K562 (cell line): ENCODE data around the gene ZNF296. TPM values are rescaled to one million over a fixed set of nuclear protein-coding genes. Genes with fewer than 3 reads are reported as not detected.

ENCODE experiments used
- ARNT ChIP-seq, 2 experiments: fragments of 450-650 bp; IDR thresholded peaks; 2 replicates each; pipeline ENCODE4 v1.6.1; 2016; ENCODE audit warnings: mild to moderate bottlenecking in 1 of 2
- ATF4 ChIP-seq: fragments of 450-650 bp; formaldehyde crosslinking; IDR thresholded peaks from 2 replicates; pipeline ENCODE4 v1.4.0; 2022; ENCODE audit warnings: mild to moderate bottlenecking, moderate library complexity
- BDP1 ChIP-seq: IDR thresholded peaks from 3 replicates; pipeline ENCODE4 v1.6.1; 2011; ENCODE audit not compliant: insufficient read length, insufficient read depth
- CAMTA2 ChIP-seq: fragments of 250-450 bp; sonication (Bioruptor Pico); conservative IDR thresholded peaks from 2 replicates; pipeline ENCODE4 v1.5.1; 2022
- CBFB ChIP-seq: sonication (generic); formaldehyde crosslinking; IDR thresholded peaks from 2 replicates; pipeline ENCODE4 v1.4.0; 2020; ENCODE audit warnings: mild to moderate bottlenecking, missing genetic modification reagents
- CTBP1 ChIP-seq: fragments of 450-650 bp; IDR thresholded peaks from 2 replicates; pipeline ENCODE4 v1.6.1; 2016; ENCODE audit warnings: borderline replicate concordance
- DPF2 ChIP-seq: fragments of 450-650 bp; IDR thresholded peaks from 2 replicates; pipeline ENCODE4 v1.6.1; 2016
- EZH2 ChIP-seq: IDR thresholded peaks from 2 replicates; pipeline ENCODE4 v1.6.1; 2012; ENCODE audit warnings: low read depth, mild to moderate bottlenecking, inconsistent platforms, low read length, borderline replicate concordance
- GATA2 ChIP-seq: sonication (generic); formaldehyde crosslinking; IDR thresholded peaks from 2 replicates; pipeline ENCODE4 v1.4.0; 2020; ENCODE audit warnings: mild to moderate bottlenecking, missing genetic modification reagents
- HMGN3 ChIP-seq: IDR thresholded peaks from 2 replicates; pipeline ENCODE4 v1.6.1; 2011; ENCODE audit warnings: borderline replicate concordance, low read depth, mild to moderate bottlenecking, mixed read lengths, low read length; ENCODE audit not compliant: insufficient read length; ENCODE audit errors: extremely low read depth
- LCOR ChIP-seq: sonication (generic); formaldehyde crosslinking; IDR thresholded peaks from 2 replicates; pipeline ENCODE4 v1.8.0; 2022; ENCODE audit warnings: mild to moderate bottlenecking, missing genetic modification reagents
- MIER1 ChIP-seq: fragments of 450-650 bp; IDR thresholded peaks from 2 replicates; pipeline ENCODE4 v1.6.1; 2016; ENCODE audit warnings: antibody characterized with exemption, mild to moderate bottlenecking, low read depth
- MYNN ChIP-seq, 2 experiments: sonication (generic); formaldehyde crosslinking in 1 of 2; IDR thresholded peaks; 2 replicates each; pipeline versions ENCODE4 v1.5.0 to v1.6.1; 2016 to 2020; ENCODE audit warnings: antibody characterized with exemption in 1 of 2, missing genetic modification reagents in 1 of 2
- NR0B1 ChIP-seq: fragments of 450-650 bp; IDR thresholded peaks from one replicate; pipeline ENCODE4 v1.6.1; 2018; ENCODE audit warnings: mild to moderate bottlenecking, moderate library complexity; ENCODE audit not compliant: partially characterized antibody
- POLR2H ChIP-seq: IDR thresholded peaks from 2 replicates; pipeline ENCODE4 v1.6.1; 2016; ENCODE audit warnings: missing genetic modification characterization, low read depth, mild to moderate bottlenecking, control low read depth, missing compliant biosample characterization, moderate library complexity
- SAFB ChIP-seq: fragments of 200-400 bp; formaldehyde crosslinking; IDR thresholded peaks from 2 replicates; pipeline ENCODE4 v1.6.1; 2017; ENCODE audit warnings: low read depth, low read length, borderline replicate concordance
- ZFP1 ChIP-seq: fragments of 450-650 bp; formaldehyde crosslinking; IDR thresholded peaks from 2 replicates; pipeline ENCODE4 v1.4.0; 2020; ENCODE audit warnings: mild to moderate bottlenecking, mixed read lengths
- ZFP30 ChIP-seq: fragments of 250-450 bp; sonication (Bioruptor Pico); IDR thresholded peaks from 2 replicates; pipeline ENCODE4 v1.8.0; 2022; ENCODE audit warnings: moderate library complexity, mild to moderate bottlenecking, inconsistent platforms, borderline replicate concordance
- ZNF146 ChIP-seq: IDR thresholded peaks from one replicate; pipeline ENCODE4 v1.6.1; 2018; ENCODE audit warnings: missing compliant biosample characterization; ENCODE audit not compliant: unreplicated experiment
- ZNF184 ChIP-seq: sonication (generic); formaldehyde crosslinking; IDR thresholded peaks from 2 replicates; pipeline ENCODE4 v1.5.0; 2020; ENCODE audit warnings: missing genetic modification reagents
- ZNF280A ChIP-seq: fragments of 450-650 bp; IDR thresholded peaks from 2 replicates; pipeline ENCODE4 v1.6.1; 2018; ENCODE audit warnings: mild to moderate bottlenecking, low read depth; ENCODE audit not compliant: partially characterized antibody
- ZNF445 ChIP-seq: fragments of 250-450 bp; sonication (Bioruptor Pico); IDR thresholded peaks from 2 replicates; pipeline ENCODE4 v1.4.0; 2020; ENCODE audit warnings: low read depth, mild to moderate bottlenecking, moderate library complexity
- ZNF512 ChIP-seq: IDR thresholded peaks from 2 replicates; pipeline ENCODE4 v1.6.1; 2016; ENCODE audit warnings: missing genetic modification characterization, missing compliant biosample characterization
- ZNF77 ChIP-seq: fragments of 250-450 bp; sonication (Bioruptor Pico); IDR thresholded peaks from 2 replicates; pipeline ENCODE4 v1.5.0; 2020
- polyA plus RNA-seq, 8 experiments: library from polyadenylated mRNA; depleted of rRNA in 4 of 8; stranded (reverse) in 5 of 8; unstranded in 3 of 8; fragments of >200 nt; fragmentation: Nextera tagmentation in 2 of 8; fragmentation: Illumina TruSeq in 1 of 8; extraction: Ambion mirVana in 2 of 8; extraction: Trizol in 1 of 8; gene quantifications; 2 replicates each; pipeline versions ENCODE4 v1.2.1 to v1.2.3, GENCODE V29; 2011 to 2014; ENCODE audit warnings: inconsistent platforms in 1 of 8, missing spikeins in 1 of 8
- total RNA-seq, 7 experiments: library from RNA; depleted of rRNA in 6 of 7; stranded (reverse); fragments of >200 nt in 6 of 7; fragmentation: Illumina TruSeq in 2 of 7; extraction: Trizol in 2 of 7; gene quantifications; 2 replicates each; pipeline versions ENCODE4 v1.2.1 to v1.2.3, GENCODE V29; 2011 to 2021; ENCODE audit warnings: low replicate concordance in 1 of 7

Gene ZNF296
- total and polyA plus RNA-seq, 9 of the 15 experiments (the other 6 are each of a cell fraction or from before 2014, with no cell fraction given) = 0.03 to 8.8 (median 0.47) TPM; not detected in 1

GRCh38 chr19:45076851-45077730 is 813 bp upstream of the ZNF296 start (continued):
- TF ChIP-seq MYNN (IDR thresholded peaks at IDR 0.05) (no peak), MYNN (CRISPR knock-in tag; IDR thresholded peaks at IDR 0.05) (no peak), ZNF77 (CRISPR knock-in tag) (no peak), ZNF445 (CRISPR knock-in tag) (no peak), CAMTA2 (no peak), CBFB (CRISPR knock-in tag) (no peak), NR0B1 (no peak), CTBP1 (no peak), ZNF280A (no peak), BDP1 (no peak), POLR2H (tag) (no peak), ZNF512 (tag) (0 out of 2 replicates have a peak, but pooled peaks have one; percentile 18), DPF2 (no peak), ATF4 (CRISPR knock-in tag) (no peak), ZNF184 (no peak), MIER1 (no peak), EZH2 (no peak), ZFP30 (no peak), SAFB (no peak), HMGN3 (no peak), LCOR (CRISPR knock-in tag) (no peak), GATA2 (CRISPR knock-in tag) (no peak), ZFP1 (CRISPR knock-in tag) (no peak), ARNT (IDR thresholded peaks at IDR 0.05) (no peak; a peak in 1 of 4 replicates), ZNF146 (no peak)
